Glutamatergic neuron (in vitro differentiated cells): ENCODE results near the gene LHX8. TPM values are rescaled to one million over a fixed set of nuclear protein-coding genes. Genes with fewer than 3 reads are reported as not detected.

Experiments
- DNase-seq: peaks from one replicate; pipeline ENCODE4 v3.0.0; 2022
- H3K27ac Mint-ChIP-seq: one replicate; pipeline ENCODE4 v1.8.0; 2020; ENCODE audit warnings: mild to moderate bottlenecking, mixed read lengths, inconsistent platforms; ENCODE audit not compliant: unreplicated experiment
- H3K27me3 Mint-ChIP-seq: one replicate; pipeline ENCODE4 v1.8.0; 2020; ENCODE audit warnings: mild to moderate bottlenecking, moderate library complexity, mixed read lengths, inconsistent platforms; ENCODE audit not compliant: unreplicated experiment
- H3K36me3 Mint-ChIP-seq: one replicate; pipeline ENCODE4 v1.8.0; 2020; ENCODE audit warnings: mild to moderate bottlenecking, mixed read lengths, inconsistent platforms; ENCODE audit not compliant: unreplicated experiment
- H3K4me1 Mint-ChIP-seq: one replicate; pipeline ENCODE4 v1.8.0; 2020; ENCODE audit warnings: mild to moderate bottlenecking, low read depth, mixed read lengths, inconsistent platforms; ENCODE audit not compliant: unreplicated experiment
- H3K4me3 Mint-ChIP-seq: one replicate; pipeline ENCODE4 v1.8.0; 2020; ENCODE audit warnings: mild to moderate bottlenecking, mixed read lengths, inconsistent platforms; ENCODE audit not compliant: unreplicated experiment
- H3K9me3 Mint-ChIP-seq: one replicate; pipeline ENCODE4 v1.8.0; 2020; ENCODE audit warnings: mild to moderate bottlenecking, moderate library complexity, mixed read lengths, inconsistent platforms; ENCODE audit not compliant: unreplicated experiment
- CTCF ChIP-seq: fragments of 200-600 bp; sonication (generic); IDR thresholded peaks from one replicate; pipeline ENCODE4 v1.5.0; 2021; ENCODE audit not compliant: partially characterized antibody, unreplicated experiment
- total RNA-seq: library from RNA; stranded (reverse); fragmentation: NEBNext Ultra II Directional; extraction: Animal tissue kit (Norgen Biotek cat#: 25700); gene quantifications from one replicate; pipeline ENCODE4 v1.2.1, GENCODE V29; 2021; ENCODE audit not compliant: unreplicated experiment

The LHX8 gene
- total RNA-seq, 1 donor from 2014 or later: not detected

GRCh38 chr1:75124510-75124909, 9.7 kb upstream of the LHX8 start:
- Mint-ChIP-seq H3K4me3 (no peak overlapping the region), H3K9me3 (peaks cover 4% of the 10 kb centered on the region), H3K36me3 (no peaks in the 10 kb centered on the region), H3K27me3 (peaks cover 2% of the 10 kb centered on the region), H3K27ac (no peak overlapping the region), H3K4me1 (no peaks in the 10 kb centered on the region)
- no peak for TF ChIP-seq CTCF
- no peak for DNase-seq

- H3K9me3 Mint-ChIP-seq: peaks cover 4% of the 10 kb centered on the region
- DNase-seq: no peak
Observed at GRCh38 chr1:75125161-75125726, 8.9 kb upstream of the LHX8 start.

GRCh38 chr1:75126611-75127101, 7.5 kb upstream of the LHX8 start:
- H3K27me3 Mint-ChIP-seq: peaks cover 14% of the 10 kb centered on the region
- no peak for DNase-seq
- no peak overlapping the region for H3K27ac Mint-ChIP-seq
- no peaks in the 10 kb centered on the region for H3K36me3 Mint-ChIP-seq
- peaks cover 4% of the 10 kb centered on the region for H3K9me3 Mint-ChIP-seq
- H3K4me1 Mint-ChIP-seq: peaks cover 4% of the 10 kb centered on the region
- H3K4me3 Mint-ChIP-seq: no peak overlapping the region
- TF ChIP-seq CTCF: no peak

More at GRCh38 chr1:75125161-75125726, 8.9 kb upstream of the LHX8 start:
- Mint-ChIP-seq H3K4me3 (no peak overlapping the region), H3K27ac (no peak overlapping the region), H3K4me1 (no peaks in the 10 kb centered on the region), H3K27me3 (peaks cover 5% of the 10 kb centered on the region), H3K36me3 (no peaks in the 10 kb centered on the region)
- no peak for TF ChIP-seq CTCF

- Mint-ChIP-seq H3K27me3 (peaks cover 26% of the 10 kb centered on the region), H3K9me3 (peaks cover 13% of the 10 kb centered on the region), H3K4me3 (no peak overlapping the region), H3K27ac (no peak overlapping the region), H3K4me1 (peaks cover 17% of the 10 kb centered on the region), H3K36me3 (no peaks in the 10 kb centered on the region)
- TF ChIP-seq CTCF: no peak
- no peak for DNase-seq
Observed at GRCh38 chr1:75127916-75128717, 6.1 kb upstream of the LHX8 start.

GRCh38 chr1:75129660-75129982, 4.6 kb upstream of the LHX8 start:
- H3K36me3 Mint-ChIP-seq: no peaks in the 10 kb centered on the region
- H3K4me1 Mint-ChIP-seq: peaks cover 25% of the 10 kb centered on the region
- no peak overlapping the region for H3K27ac Mint-ChIP-seq
- peaks cover 39% of the 10 kb centered on the region for H3K27me3 Mint-ChIP-seq
- no peak for TF ChIP-seq CTCF
- DNase-seq: no peak
- H3K9me3 Mint-ChIP-seq: peaks cover 18% of the 10 kb centered on the region
- no peak overlapping the region for H3K4me3 Mint-ChIP-seq
